Vagina (tissue), 2 donors: Measurements from ENCODE around the gene COPA.

Experiments
- POLR2A ChIP-seq, 2 donors: fragments of 450-650 bp; IDR thresholded peaks; one replicate each; pipeline ENCODE4 v1.6.1; 2017; ENCODE audit warnings: antibody characterized with exemption in 2 of 2, mild to moderate bottlenecking in 2 of 2, moderate library complexity in 2 of 2
- TF ChIP-seq, protein P1 (sequence below), 3 experiments: fragments of 450-650 bp in 2 of 3; fragments of 200-600 bp in 1 of 3; sonication (generic) in 1 of 3; IDR thresholded peaks; one replicate each; pipeline ENCODE4 v1.5.1; 2017 to 2019; ENCODE audit warnings: antibody characterized with exemption in 3 of 3, mild to moderate bottlenecking in 2 of 3, moderate library complexity in 2 of 3

DNA sequence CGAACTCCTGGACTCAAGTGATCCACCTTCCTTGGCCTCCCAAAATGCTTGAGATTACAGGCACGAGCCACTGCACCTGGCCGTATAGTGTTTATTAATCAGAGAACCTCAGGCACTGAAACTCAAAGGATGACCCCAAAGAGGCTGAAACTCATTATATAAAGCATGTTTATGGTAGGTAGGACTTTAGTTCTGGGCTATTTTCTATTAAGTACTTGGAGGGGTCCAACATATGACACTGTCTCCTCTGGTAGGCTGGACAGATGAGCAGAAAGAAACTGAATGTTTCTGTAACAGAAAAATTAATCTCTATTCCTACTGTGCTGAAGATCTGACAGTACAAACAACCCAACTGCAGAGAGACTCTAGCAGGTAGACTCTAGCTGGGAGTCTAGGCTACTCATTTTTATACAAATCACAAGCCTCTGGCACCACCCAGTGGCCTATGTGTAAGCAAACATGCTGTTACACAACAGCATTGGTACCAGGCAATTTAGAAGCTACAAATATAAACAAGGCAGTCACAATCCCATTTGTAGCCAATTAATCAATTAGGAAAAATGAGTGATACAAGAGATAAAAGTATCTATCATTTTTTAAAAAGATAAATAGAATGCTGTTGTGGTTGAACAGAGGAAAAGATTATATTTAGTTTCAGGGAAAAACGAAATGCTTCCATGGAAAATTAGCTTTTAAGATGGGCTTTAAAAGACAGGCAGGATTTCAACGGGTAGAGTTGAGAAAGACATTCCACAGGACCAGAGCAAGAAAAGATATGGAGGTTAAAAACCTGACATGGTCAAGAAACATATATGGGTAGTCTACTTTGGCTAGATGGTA, 91.1 kb downstream of the COPA start:
- TF ChIP-seq, protein P1, sequence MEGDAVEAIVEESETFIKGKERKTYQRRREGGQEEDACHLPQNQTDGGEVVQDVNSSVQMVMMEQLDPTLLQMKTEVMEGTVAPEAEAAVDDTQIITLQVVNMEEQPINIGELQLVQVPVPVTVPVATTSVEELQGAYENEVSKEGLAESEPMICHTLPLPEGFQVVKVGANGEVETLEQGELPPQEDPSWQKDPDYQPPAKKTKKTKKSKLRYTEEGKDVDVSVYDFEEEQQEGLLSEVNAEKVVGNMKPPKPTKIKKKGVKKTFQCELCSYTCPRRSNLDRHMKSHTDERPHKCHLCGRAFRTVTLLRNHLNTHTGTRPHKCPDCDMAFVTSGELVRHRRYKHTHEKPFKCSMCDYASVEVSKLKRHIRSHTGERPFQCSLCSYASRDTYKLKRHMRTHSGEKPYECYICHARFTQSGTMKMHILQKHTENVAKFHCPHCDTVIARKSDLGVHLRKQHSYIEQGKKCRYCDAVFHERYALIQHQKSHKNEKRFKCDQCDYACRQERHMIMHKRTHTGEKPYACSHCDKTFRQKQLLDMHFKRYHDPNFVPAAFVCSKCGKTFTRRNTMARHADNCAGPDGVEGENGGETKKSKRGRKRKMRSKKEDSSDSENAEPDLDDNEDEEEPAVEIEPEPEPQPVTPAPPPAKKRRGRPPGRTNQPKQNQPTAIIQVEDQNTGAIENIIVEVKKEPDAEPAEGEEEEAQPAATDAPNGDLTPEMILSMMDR (IDR thresholded peaks at IDR 0.05), result peak in 2 of 3 experiments; percentile 65 to 84
- TF ChIP-seq POLR2A (IDR thresholded peaks at IDR 0.05), result no peak
